ENCODE results near the gene TAF13. TPM values are rescaled to one million over a fixed set of nuclear protein-coding genes. Genes with fewer than 3 reads are reported as not detected.

The TAF13 gene, protein sequence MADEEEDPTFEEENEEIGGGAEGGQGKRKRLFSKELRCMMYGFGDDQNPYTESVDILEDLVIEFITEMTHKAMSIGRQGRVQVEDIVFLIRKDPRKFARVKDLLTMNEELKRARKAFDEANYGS
- total RNA-seq, result 21.6 and 25.0 TPM in 2 replicates

DNA sequence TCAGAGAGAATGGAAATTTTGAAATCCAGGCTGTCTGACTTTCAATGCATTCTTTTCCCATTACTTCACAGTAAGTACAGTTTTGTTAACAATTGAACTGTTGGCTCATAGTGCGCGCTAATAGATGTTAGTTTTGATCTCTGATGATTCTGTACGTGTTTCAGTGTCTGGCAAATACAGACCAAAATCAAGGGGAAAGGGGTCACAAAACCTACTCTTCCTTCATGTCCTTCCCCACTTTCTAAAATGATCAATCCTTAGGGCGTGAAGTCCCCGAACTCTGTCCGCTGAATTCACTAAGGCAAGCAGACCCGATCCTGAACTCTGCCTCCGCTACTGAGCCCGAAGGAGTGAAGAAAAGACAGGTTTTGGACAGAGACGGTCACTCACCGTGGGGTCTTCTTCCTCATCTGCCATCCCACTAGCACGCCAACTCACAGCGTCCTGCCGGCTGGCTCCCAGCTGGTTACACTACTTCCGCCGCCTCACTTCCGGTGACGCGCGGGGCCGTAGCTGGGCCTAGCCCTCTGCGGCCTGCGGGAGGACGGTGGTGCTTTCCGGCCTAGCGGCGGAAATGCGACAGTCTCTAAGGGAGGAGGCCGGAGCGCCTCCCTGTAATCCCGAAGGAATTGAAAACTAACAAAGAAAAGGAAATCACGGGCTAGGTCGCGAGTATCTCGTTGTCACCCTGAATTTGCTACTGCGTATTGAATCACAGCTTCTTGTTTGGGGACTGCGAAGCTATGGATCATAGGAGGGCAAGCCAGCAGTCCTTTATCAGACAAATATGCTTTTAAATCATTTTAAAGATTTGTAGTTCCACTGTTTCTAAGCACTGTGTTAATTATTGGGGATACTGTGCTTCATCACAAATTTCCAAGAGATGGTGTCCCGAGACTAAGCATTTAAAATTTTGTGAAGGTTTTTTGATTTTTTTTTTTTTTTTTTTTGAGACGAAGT is at the start of gene TAF13:
TAF13 (minus strand) TSS at position 473 of the 960 bp plus-strand sequence; CDS start at position 417, 56 bp downstream.
- DNase-seq (ENCODE audit: low spot score), result peak; percentile 83
- Mint-ChIP-seq H3K9me3 (no peaks in the 10 kb centered on the region), H3K27ac (peak within 1 kb of the TSS; percentile 88), H3K27me3 (ENCODE audit: low read depth) (no peaks in the 10 kb centered on the region), H3K36me3 (ENCODE audit: low read depth) (peaks cover 3% of the 10 kb centered on the region), H3K4me3 (ENCODE audit: low read depth) (peak within 1 kb of the TSS; percentile 96), H3K4me1 (ENCODE audit: low read depth) (peaks cover 13% of the 10 kb centered on the region)
- intact Hi-C loops (cut with micrococcal nuclease), result loop anchor here (1.0 kb wide), 2 partner anchors 15 to 24 kb away; no protein-coding TSS in a partner anchor

GRCh38 chr1:109120356-109120755 is 44.6 kb upstream of the TAF13 start:
- H3K36me3 Mint-ChIP-seq (ENCODE audit: low read depth), result peaks cover 2% of the 10 kb centered on the region
- peaks cover 15% of the 10 kb centered on the region for H3K4me1 Mint-ChIP-seq (ENCODE audit: low read depth)
- intact Hi-C loops (cut with micrococcal nuclease), result no loop called here
- no peak overlapping the region for H3K27ac Mint-ChIP-seq
- no peaks in the 10 kb centered on the region for H3K27me3 Mint-ChIP-seq (ENCODE audit: low read depth)
- DNase-seq (ENCODE audit: low spot score), result no peak
- H3K9me3 Mint-ChIP-seq, result no peaks in the 10 kb centered on the region
- H3K4me3 Mint-ChIP-seq (ENCODE audit: low read depth), result no peak overlapping the region

- Mint-ChIP-seq H3K27me3 (ENCODE audit: low read depth) (peaks cover 3% of the 10 kb centered on the region), H3K36me3 (ENCODE audit: low read depth) (peaks cover 2% of the 10 kb centered on the region), H3K4me1 (ENCODE audit: low read depth) (peaks cover 29% of the 10 kb centered on the region), H3K9me3 (no peaks in the 10 kb centered on the region), H3K4me3 (ENCODE audit: low read depth) (no peak overlapping the region), H3K27ac (no peak overlapping the region)
- no peak for DNase-seq (ENCODE audit: low spot score)
- intact Hi-C loops (cut with micrococcal nuclease), result loop anchor here (5.0 to 10.0 kb wide), 3 partner anchors 241 to 417 kb away; partner anchors contain the start of genes GPR61 and GPSM2
Observed at GRCh38 chr1:109118089-109118488, 42.3 kb upstream of the TAF13 start.

- no peaks in the 10 kb centered on the region for H3K9me3 Mint-ChIP-seq
- intact Hi-C loops (cut with micrococcal nuclease), result loop anchor here (1.0 to 10.0 kb wide), 4 partner anchors 46 to 419 kb away; partner anchors contain the start of genes GPR61 and GPSM2
- H3K4me1 Mint-ChIP-seq (ENCODE audit: low read depth), result peaks cover 40% of the 10 kb centered on the region
- H3K4me3 Mint-ChIP-seq (ENCODE audit: low read depth), result peak overlapping the region; percentile 37
- DNase-seq (ENCODE audit: low spot score), result no peak
- peak overlapping the region; percentile 88 for H3K27ac Mint-ChIP-seq
- H3K36me3 Mint-ChIP-seq (ENCODE audit: low read depth), result peaks cover 2% of the 10 kb centered on the region
- H3K27me3 Mint-ChIP-seq (ENCODE audit: low read depth), result peaks cover 9% of the 10 kb centered on the region
Observed at GRCh38 chr1:109116286-109116685, 40.5 kb upstream of the TAF13 start.

DNA sequence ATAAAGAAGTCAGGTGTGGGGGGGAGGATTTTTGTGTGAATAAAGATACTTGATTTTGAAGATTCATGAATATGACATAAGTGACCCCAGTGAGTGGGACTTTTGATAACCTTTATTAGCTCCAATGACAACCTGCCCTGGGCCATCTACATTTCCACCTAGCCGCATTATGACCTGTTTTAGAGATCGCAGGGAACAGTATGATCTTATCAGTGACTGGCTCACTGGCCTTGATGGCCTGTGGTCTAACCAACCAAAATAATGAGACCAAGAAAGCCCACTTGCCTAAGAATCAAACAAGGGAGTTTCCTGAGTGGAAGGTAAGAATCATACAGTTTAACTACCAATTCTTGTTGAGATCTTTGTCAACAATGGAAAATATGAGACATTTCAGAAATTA is 39.9 kb upstream of the TAF13 start:
- intact Hi-C loops (cut with micrococcal nuclease), result loop anchor here (1.0 to 10.0 kb wide), 4 partner anchors 47 to 419 kb away; partner anchors contain the start of genes GPR61 and GPSM2
- DNase-seq (ENCODE audit: low spot score), result no peak
- Mint-ChIP-seq H3K4me1 (ENCODE audit: low read depth) (peaks cover 40% of the 10 kb centered on the region), H3K36me3 (ENCODE audit: low read depth) (peaks cover 2% of the 10 kb centered on the region), H3K9me3 (no peaks in the 10 kb centered on the region), H3K27ac (peak overlapping the region; percentile 88), H3K4me3 (ENCODE audit: low read depth) (peak overlapping the region; percentile 46), H3K27me3 (ENCODE audit: low read depth) (peaks cover 13% of the 10 kb centered on the region)

DNA sequence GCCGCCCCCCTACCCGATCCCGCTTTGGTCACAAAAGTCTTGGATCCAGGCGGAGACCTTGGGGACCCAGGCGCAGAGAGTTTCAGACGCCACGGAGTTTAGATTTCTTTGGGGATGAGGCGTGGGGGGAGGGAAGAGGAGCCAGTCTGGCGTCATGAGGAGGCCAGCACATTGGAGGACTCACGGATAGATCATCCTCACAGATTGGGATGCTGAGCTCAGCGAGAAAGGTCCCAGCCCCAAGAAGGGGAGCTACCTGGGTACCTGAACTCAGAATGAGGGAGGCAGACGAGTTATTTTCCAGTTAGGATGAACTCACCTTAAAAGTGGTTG is 38.5 kb upstream of the TAF13 start:
- Mint-ChIP-seq H3K27me3 (ENCODE audit: low read depth) (peaks cover 18% of the 10 kb centered on the region), H3K27ac (peak overlapping the region; percentile 73), H3K36me3 (ENCODE audit: low read depth) (peaks cover 2% of the 10 kb centered on the region), H3K4me3 (ENCODE audit: low read depth) (peak overlapping the region; percentile 84), H3K9me3 (no peaks in the 10 kb centered on the region), H3K4me1 (ENCODE audit: low read depth) (peaks cover 40% of the 10 kb centered on the region)
- intact Hi-C loops (cut with micrococcal nuclease), result loop anchor here (5.0 to 10.0 kb wide), 4 partner anchors 98 to 422 kb away; partner anchors contain the start of genes CLCC1, GPR61, PRPF38B and SARS1
- no peak for DNase-seq (ENCODE audit: low spot score)

- intact Hi-C loops (cut with micrococcal nuclease), result loop anchor here (5.0 to 10.0 kb wide), 4 partner anchors 99 to 421 kb away; partner anchors contain the start of genes CLCC1, GPR61, PRPF38B and SARS1
- peak within 1 kb of the TSS; percentile 84 for H3K4me3 Mint-ChIP-seq (ENCODE audit: low read depth)
- peaks cover 40% of the 10 kb centered on the region for H3K4me1 Mint-ChIP-seq (ENCODE audit: low read depth)
- peaks cover 2% of the 10 kb centered on the region for H3K36me3 Mint-ChIP-seq (ENCODE audit: low read depth)
- peaks cover 18% of the 10 kb centered on the region for H3K27me3 Mint-ChIP-seq (ENCODE audit: low read depth)
- DNase-seq (ENCODE audit: low spot score), result peak; percentile 83
- no peaks in the 10 kb centered on the region for H3K9me3 Mint-ChIP-seq
- H3K27ac Mint-ChIP-seq, result peak within 1 kb of the TSS; percentile 73
Observed at GRCh38 chr1:109113590-109114341, 38.0 kb upstream of the TAF13 start, which contains the start of gene ELAPOR1. ELAPOR1 (plus strand) TSS chr1:109114115; CDS start chr1:109114184, 69 bp downstream.

DNA sequence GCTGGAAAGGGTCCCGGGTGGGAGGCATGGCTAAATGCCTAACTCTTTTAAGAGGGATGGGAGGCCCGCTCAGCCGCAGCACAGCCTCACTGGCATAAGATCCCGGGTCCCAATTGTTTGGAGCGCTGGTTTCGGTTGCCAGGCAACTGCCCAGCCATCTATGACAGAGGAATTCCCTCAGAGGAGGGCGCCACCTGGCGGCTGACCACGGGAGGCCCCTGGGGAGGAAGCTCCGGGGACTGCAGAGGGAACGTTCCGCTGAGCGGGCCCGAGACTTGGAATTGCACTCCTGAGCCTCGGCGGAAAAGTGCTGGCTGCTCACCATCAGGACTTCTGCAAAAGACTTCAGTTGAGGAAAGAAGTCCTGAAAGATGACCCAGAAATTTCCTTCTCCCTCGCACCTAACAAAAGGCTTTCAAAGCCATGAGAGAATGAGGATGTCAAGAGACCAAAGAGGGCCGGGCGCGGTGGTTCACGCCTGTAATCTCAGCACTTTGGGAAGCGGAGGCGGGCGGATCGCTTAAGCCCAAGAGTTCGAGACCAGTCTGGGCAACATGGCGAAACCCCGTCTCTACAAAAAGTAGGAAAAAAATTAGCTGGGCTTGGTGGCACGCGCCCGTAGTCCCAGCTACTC is 37.0 kb upstream of the TAF13 start:
- DNase-seq (ENCODE audit: low spot score), result peak; percentile 82
- H3K4me1 Mint-ChIP-seq (ENCODE audit: low read depth), result peaks cover 36% of the 10 kb centered on the region
- H3K27me3 Mint-ChIP-seq (ENCODE audit: low read depth), result peaks cover 22% of the 10 kb centered on the region
- intact Hi-C loops (cut with micrococcal nuclease), result loop anchor here (1.0 to 10.0 kb wide), 7 partner anchors 12 to 422 kb away; partner anchors contain the start of genes CLCC1, GPR61, PRPF38B and SARS1
- peaks cover 2% of the 10 kb centered on the region for H3K36me3 Mint-ChIP-seq (ENCODE audit: low read depth)
- H3K9me3 Mint-ChIP-seq, result no peaks in the 10 kb centered on the region
- peak overlapping the region; percentile 69 for H3K4me3 Mint-ChIP-seq (ENCODE audit: low read depth)
- peak overlapping the region; percentile 64 for H3K27ac Mint-ChIP-seq

DNA sequence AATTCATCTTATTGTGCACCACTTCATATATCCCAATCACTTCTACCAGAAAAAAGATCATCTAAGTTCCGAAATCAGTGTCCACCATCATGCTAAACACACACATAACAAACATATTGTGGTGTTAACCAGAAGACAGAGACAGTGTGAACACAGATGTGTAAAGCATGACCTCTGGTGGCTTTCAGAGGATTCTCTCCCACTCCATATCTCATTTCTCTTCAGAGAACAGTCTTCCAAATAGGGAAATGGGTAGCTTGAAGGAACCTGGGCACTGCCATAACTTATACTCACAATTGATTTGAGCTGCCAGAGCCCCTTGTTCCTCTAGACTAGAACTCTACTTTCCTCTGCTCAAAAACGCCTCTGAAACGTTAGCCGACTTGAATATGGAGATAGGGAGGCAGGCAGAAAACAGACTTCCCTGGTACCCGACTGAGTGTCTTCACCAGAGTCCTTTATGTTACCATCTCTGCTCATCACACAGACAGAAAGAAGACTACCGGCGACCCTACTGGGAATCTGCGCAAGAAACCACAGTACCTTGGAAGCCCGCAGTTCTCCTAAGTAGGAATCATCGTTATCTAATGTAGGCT is 36.4 kb upstream of the TAF13 start:
- Mint-ChIP-seq H3K27ac (no peak overlapping the region), H3K4me1 (ENCODE audit: low read depth) (peaks cover 36% of the 10 kb centered on the region), H3K27me3 (ENCODE audit: low read depth) (peaks cover 25% of the 10 kb centered on the region), H3K36me3 (ENCODE audit: low read depth) (peaks cover 2% of the 10 kb centered on the region), H3K9me3 (no peaks in the 10 kb centered on the region), H3K4me3 (ENCODE audit: low read depth) (no peak overlapping the region)
- no peak for DNase-seq (ENCODE audit: low spot score)
- intact Hi-C loops (cut with micrococcal nuclease), result loop anchor here (1.0 to 10.0 kb wide), 7 partner anchors 12 to 423 kb away; partner anchors contain the start of genes CLCC1, GPR61, PRPF38B and SARS1

GRCh38 chr1:109111386-109112055 is 35.7 kb upstream of the TAF13 start:
- no peak for DNase-seq (ENCODE audit: low spot score)
- Mint-ChIP-seq H3K27me3 (ENCODE audit: low read depth) (peaks cover 26% of the 10 kb centered on the region), H3K9me3 (no peaks in the 10 kb centered on the region), H3K36me3 (ENCODE audit: low read depth) (peaks cover 2% of the 10 kb centered on the region), H3K27ac (no peak overlapping the region), H3K4me3 (ENCODE audit: low read depth) (no peak overlapping the region), H3K4me1 (ENCODE audit: low read depth) (peaks cover 36% of the 10 kb centered on the region)
- intact Hi-C loops (cut with micrococcal nuclease), result loop anchor here (1.0 to 10.0 kb wide), 7 partner anchors 11 to 423 kb away; partner anchors contain the start of genes CLCC1, GPR61, PRPF38B and SARS1

GRCh38 chr1:109109906-109110305 is 34.1 kb upstream of the TAF13 start:
- no peaks in the 10 kb centered on the region for H3K9me3 Mint-ChIP-seq

More at GRCh38 chr1:109109906-109110305, 34.1 kb upstream of the TAF13 start:
- Mint-ChIP-seq H3K27me3 (ENCODE audit: low read depth) (peaks cover 26% of the 10 kb centered on the region), H3K4me3 (ENCODE audit: low read depth) (no peak overlapping the region), H3K36me3 (ENCODE audit: low read depth) (no peaks in the 10 kb centered on the region), H3K27ac (no peak overlapping the region), H3K4me1 (ENCODE audit: low read depth) (peaks cover 23% of the 10 kb centered on the region)
- intact Hi-C loops (cut with micrococcal nuclease), result loop anchor here (5.0 to 10.0 kb wide), 4 partner anchors 102 to 425 kb away; partner anchors contain the start of genes CLCC1, GPR61, PRPF38B and SARS1
- DNase-seq (ENCODE audit: low spot score), result no peak
